Panc1 (cell line): ENCODE results near the gene GFER. TPM values are rescaled to one million over a fixed set of nuclear protein-coding genes. Genes with fewer than 3 reads are reported as not detected.
A peak's percentile ranks its signal among the peaks of the same experiment; 100 is the strongest.

Experiments used
- ATAC-seq: fragments of 200-7000 bp; cut with Tn5 transposase; 2 replicates; pipeline ENCODE4 v1.9.1; 2020; ENCODE audit warnings: mild to moderate bottlenecking, moderate library complexity
- BruUV-seq: library from RNA; stranded (reverse); fragments of 400-500 nt; replicated peaks from 2 replicates; lab custom pipeline; 2021; lab: Mats Ljungman, UMichigan
- CTCF ChIA-PET: fragments of 300-600 bp; sonication (Branson Sonifier 250); formaldehyde crosslinking; loops from one replicate; lab custom pipeline; 2022; ENCODE audit warnings: antibody characterized with exemption; lab: Charles Lee
- POLR2A ChIA-PET: fragments of 300-600 bp; sonication (Branson Sonifier 250); formaldehyde crosslinking; loops from one replicate; lab custom pipeline; 2022; ENCODE audit warnings: antibody characterized with exemption; lab: Charles Lee
- DNase-seq: peaks from one replicate; pipeline ENCODE4 v3.0.0-alpha.2; 2010; ENCODE audit warnings: low read depth, low spot score
- H3K27ac ChIP-seq: 2 replicates; pipeline ENCODE4 v1.5.1; 2011; ENCODE audit warnings: mild to moderate bottlenecking, low read length, inconsistent platforms
- H3K27me3 ChIP-seq: fragments of 200-500 bp; sonication (Bioruptor generic); 2 replicates; pipeline ENCODE4 v1.6.0; 2014; ENCODE audit warnings: low read length, inconsistent platforms; ENCODE audit not compliant: control insufficient read depth, insufficient read depth
- H3K36me3 ChIP-seq: fragments of 200-500 bp; sonication (Bioruptor generic); 2 replicates; pipeline ENCODE4 v1.5.1; 2014; ENCODE audit warnings: inconsistent platforms, mild to moderate bottlenecking, low read length, moderate library complexity; ENCODE audit not compliant: control insufficient read depth, insufficient read depth
- H3K4me1 ChIP-seq: 2 replicates; pipeline ENCODE4 v1.5.1; 2011; ENCODE audit warnings: inconsistent platforms, mild to moderate bottlenecking, low read length, moderate library complexity; ENCODE audit not compliant: control insufficient read depth, insufficient read depth
- H3K4me3 ChIP-seq, 2 experiments: 2 replicates each; pipeline ENCODE4 v1.5.1; 2011 to 2012; ENCODE audit warnings: low read depth in 2 of 2, low read length in 2 of 2, mild to moderate bottlenecking in 2 of 2, inconsistent platforms in 1 of 2, moderate library complexity in 1 of 2
- H3K9me3 ChIP-seq: fragments of 200-500 bp; sonication (Bioruptor generic); 2 replicates; pipeline ENCODE4 v1.5.1; 2014; ENCODE audit warnings: low read depth, mild to moderate bottlenecking, inconsistent platforms, low read length, moderate library complexity; ENCODE audit not compliant: control insufficient read depth, insufficient read depth
- POLR2AphosphoS5 ChIP-seq: IDR thresholded peaks from 2 replicates; pipeline ENCODE4 v1.6.1; 2012; ENCODE audit warnings: mild to moderate bottlenecking, low read depth, low read length, moderate library complexity
- SIN3A ChIP-seq: IDR thresholded peaks from 2 replicates; pipeline ENCODE4 v1.6.1; 2012; ENCODE audit warnings: low read depth, mild to moderate bottlenecking, low read length, moderate library complexity, borderline replicate concordance; ENCODE audit not compliant: insufficient read depth
- TCF7L2 ChIP-seq: IDR thresholded peaks from 2 replicates; pipeline ENCODE4 v1.6.1; 2011; ENCODE audit warnings: mild to moderate bottlenecking, low read depth, low read length, inconsistent platforms
- in situ Hi-C: cut with HindIII; loops from 2 replicates; pipeline ENCODE4 v1.10.0; 2016; ENCODE audit warnings: low sequenced_read_pairs, low pct_unique_long_range_greater_than_20kb
- intact Hi-C: fragments of 100-400 bp; cut with micrococcal nuclease; formaldehyde crosslinking; loops from one replicate; pipeline ENCODE4 v1.10.0; 2022; ENCODE audit not compliant: unreplicated experiment
- total RNA-seq: library from RNA; stranded (reverse); gene quantifications from one replicate; pipeline ENCODE4 v1.2.1, GENCODE V29; 2021; ENCODE audit not compliant: unreplicated experiment
- TF ChIP-seq, protein P1 (sequence below): fragments of 450-650 bp; IDR thresholded peaks from 2 replicates; pipeline ENCODE4 v1.5.1; 2017; ENCODE audit warnings: mild to moderate bottlenecking
- TF ChIP-seq, protein P2 (sequence below), 2 experiments: IDR thresholded peaks; 2 replicates each; pipeline ENCODE4 v1.6.1; 2011 to 2012; ENCODE audit warnings: low read depth in 2 of 2, control low read depth in 1 of 2, low read length in 1 of 2, mild to moderate bottlenecking in 1 of 2, moderate library complexity in 1 of 2; ENCODE audit not compliant: insufficient read depth in 1 of 2

The GFER gene
- total RNA-seq, 1 experiment from 2014 or later, result 49.2 TPM

GRCh38 chr16:1982991-1983543 lies 926 bp upstream of the GFER start:
- BruUV-seq, result no TSS peak
- peak overlapping the region; percentile 62 for H3K27ac ChIP-seq
- peaks cover 9% of the 10 kb centered on the region; the same call in 1 of the 2 replicates for H3K36me3 ChIP-seq
- ATAC-seq, result no peak
- in situ Hi-C loops, result no loop called here
- TF ChIP-seq SIN3A (no peak), POLR2AphosphoS5 (no peak)
- TF ChIP-seq, protein P1, sequence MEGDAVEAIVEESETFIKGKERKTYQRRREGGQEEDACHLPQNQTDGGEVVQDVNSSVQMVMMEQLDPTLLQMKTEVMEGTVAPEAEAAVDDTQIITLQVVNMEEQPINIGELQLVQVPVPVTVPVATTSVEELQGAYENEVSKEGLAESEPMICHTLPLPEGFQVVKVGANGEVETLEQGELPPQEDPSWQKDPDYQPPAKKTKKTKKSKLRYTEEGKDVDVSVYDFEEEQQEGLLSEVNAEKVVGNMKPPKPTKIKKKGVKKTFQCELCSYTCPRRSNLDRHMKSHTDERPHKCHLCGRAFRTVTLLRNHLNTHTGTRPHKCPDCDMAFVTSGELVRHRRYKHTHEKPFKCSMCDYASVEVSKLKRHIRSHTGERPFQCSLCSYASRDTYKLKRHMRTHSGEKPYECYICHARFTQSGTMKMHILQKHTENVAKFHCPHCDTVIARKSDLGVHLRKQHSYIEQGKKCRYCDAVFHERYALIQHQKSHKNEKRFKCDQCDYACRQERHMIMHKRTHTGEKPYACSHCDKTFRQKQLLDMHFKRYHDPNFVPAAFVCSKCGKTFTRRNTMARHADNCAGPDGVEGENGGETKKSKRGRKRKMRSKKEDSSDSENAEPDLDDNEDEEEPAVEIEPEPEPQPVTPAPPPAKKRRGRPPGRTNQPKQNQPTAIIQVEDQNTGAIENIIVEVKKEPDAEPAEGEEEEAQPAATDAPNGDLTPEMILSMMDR, result no peak
- TF ChIP-seq, protein P2, sequence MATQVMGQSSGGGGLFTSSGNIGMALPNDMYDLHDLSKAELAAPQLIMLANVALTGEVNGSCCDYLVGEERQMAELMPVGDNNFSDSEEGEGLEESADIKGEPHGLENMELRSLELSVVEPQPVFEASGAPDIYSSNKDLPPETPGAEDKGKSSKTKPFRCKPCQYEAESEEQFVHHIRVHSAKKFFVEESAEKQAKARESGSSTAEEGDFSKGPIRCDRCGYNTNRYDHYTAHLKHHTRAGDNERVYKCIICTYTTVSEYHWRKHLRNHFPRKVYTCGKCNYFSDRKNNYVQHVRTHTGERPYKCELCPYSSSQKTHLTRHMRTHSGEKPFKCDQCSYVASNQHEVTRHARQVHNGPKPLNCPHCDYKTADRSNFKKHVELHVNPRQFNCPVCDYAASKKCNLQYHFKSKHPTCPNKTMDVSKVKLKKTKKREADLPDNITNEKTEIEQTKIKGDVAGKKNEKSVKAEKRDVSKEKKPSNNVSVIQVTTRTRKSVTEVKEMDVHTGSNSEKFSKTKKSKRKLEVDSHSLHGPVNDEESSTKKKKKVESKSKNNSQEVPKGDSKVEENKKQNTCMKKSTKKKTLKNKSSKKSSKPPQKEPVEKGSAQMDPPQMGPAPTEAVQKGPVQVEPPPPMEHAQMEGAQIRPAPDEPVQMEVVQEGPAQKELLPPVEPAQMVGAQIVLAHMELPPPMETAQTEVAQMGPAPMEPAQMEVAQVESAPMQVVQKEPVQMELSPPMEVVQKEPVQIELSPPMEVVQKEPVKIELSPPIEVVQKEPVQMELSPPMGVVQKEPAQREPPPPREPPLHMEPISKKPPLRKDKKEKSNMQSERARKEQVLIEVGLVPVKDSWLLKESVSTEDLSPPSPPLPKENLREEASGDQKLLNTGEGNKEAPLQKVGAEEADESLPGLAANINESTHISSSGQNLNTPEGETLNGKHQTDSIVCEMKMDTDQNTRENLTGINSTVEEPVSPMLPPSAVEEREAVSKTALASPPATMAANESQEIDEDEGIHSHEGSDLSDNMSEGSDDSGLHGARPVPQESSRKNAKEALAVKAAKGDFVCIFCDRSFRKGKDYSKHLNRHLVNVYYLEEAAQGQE (IDR thresholded peaks at IDR 0.05; ENCODE audit: insufficient read depth in 1 of 2, low read depth in 2 of 2, low read length in 1 of 2), result no peak
- intact Hi-C loops, result no loop called here
- H3K4me1 ChIP-seq, result peaks cover 46% of the 10 kb centered on the region
- DNase-seq, result no peak
- ChIA-PET POLR2A (interaction anchor here (1.1 kb wide), 1 partner anchor 16 kb away, joined by 8 read pairs; the partner anchor contains the start of gene RNF151), CTCF (interaction anchor here (0.7 kb wide), 1 partner anchor 165 kb away, joined by 3 read pairs; no protein-coding TSS in a partner anchor)
- no peaks in the 10 kb centered on the region for H3K9me3 ChIP-seq
- H3K27me3 ChIP-seq, result no peaks in the 10 kb centered on the region
- H3K4me3 ChIP-seq, result peak overlapping the region; percentile 63 to 76

DNA sequence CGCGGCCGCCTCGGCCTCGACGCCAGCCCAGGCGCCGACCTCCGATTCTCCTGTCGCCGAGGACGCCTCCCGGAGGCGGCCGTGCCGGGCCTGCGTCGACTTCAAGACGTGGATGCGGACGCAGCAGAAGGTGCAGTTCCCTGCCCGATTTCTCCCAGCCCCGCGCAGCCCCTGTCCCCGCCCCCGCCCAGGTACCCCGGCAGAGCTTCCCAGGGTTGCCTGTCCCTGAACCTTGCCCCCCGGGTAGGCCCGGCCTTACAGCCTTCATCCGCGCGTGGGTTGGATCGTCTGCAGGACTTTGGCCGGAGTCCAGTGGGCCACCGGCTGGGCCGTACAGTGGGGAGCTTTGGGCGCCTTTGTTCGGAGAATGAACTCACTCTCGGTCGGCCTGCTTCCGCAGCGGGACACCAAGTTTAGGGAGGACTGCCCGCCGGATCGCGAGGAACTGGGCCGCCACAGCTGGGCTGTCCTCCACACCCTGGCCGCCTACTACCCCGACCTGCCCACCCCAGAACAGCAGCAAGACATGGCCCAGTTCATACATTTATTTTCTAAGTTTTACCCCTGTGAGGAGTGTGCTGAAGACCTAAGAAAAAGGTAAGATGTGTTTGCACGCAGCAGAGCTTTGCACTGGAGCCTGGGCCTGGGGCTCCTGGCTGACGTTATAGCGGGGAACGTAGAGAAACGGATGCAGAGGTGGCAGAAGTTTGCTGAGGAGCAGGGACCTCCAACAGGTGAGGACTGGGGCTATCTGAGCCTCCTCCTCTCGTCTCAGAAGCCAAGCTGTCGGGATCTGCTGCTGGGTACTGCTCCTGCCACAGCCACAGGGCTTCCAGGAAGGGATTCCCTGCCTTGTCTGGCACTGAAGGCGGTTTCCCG lies 593 bp downstream of the GFER start:
- ChIA-PET POLR2A (interaction anchor here (0.7 kb wide), 1 partner anchor 20 kb away, joined by 13 read pairs; the partner anchor contains the start of gene RPS2), CTCF (no interaction called here)
- TF ChIP-seq TCF7L2 (no peak), SIN3A (no peak), POLR2AphosphoS5 (no peak)
- TF ChIP-seq, protein P1, result no peak
- TF ChIP-seq, protein P2 (IDR thresholded peaks at IDR 0.05; ENCODE audit: insufficient read depth in 1 of 2, low read depth in 2 of 2, low read length in 1 of 2), result no peak
- Histone ChIP-seq H3K27ac (peak overlapping the region; percentile 92), H3K4me3 (peak overlapping the region; percentile 73 to 76), H3K4me1 (peaks cover 53% of the 10 kb centered on the region), H3K27me3 (no peaks in the 10 kb centered on the region), H3K9me3 (no peaks in the 10 kb centered on the region), H3K36me3 (peaks cover 9% of the 10 kb centered on the region; the same call in 1 of the 2 replicates)
- ATAC-seq (peak; percentile 7), DNase-seq (no peak)
- TSS peak; percentile 59 for BruUV-seq
- intact Hi-C loops (no loop called here), in situ Hi-C loops (no loop called here)
